HG03575 (cell line): Measurements from ENCODE around the gene TMEM45B.
"Not testable (repeated sequence)": the region's sequence is repeated elsewhere in the genome, so short reads cannot be mapped to it uniquely, and the experiment has no call there.

Experiments used
- ATAC-seq: cut with Tn5 transposase; IDR thresholded peaks from one replicate; pipeline ENCODE4 v1.9.1; 2021; ENCODE audit not compliant: unreplicated experiment, insufficient number of reproducible peaks, low FRiP score; ENCODE audit errors: extremely low read depth

Gene TMEM45B

DNA sequence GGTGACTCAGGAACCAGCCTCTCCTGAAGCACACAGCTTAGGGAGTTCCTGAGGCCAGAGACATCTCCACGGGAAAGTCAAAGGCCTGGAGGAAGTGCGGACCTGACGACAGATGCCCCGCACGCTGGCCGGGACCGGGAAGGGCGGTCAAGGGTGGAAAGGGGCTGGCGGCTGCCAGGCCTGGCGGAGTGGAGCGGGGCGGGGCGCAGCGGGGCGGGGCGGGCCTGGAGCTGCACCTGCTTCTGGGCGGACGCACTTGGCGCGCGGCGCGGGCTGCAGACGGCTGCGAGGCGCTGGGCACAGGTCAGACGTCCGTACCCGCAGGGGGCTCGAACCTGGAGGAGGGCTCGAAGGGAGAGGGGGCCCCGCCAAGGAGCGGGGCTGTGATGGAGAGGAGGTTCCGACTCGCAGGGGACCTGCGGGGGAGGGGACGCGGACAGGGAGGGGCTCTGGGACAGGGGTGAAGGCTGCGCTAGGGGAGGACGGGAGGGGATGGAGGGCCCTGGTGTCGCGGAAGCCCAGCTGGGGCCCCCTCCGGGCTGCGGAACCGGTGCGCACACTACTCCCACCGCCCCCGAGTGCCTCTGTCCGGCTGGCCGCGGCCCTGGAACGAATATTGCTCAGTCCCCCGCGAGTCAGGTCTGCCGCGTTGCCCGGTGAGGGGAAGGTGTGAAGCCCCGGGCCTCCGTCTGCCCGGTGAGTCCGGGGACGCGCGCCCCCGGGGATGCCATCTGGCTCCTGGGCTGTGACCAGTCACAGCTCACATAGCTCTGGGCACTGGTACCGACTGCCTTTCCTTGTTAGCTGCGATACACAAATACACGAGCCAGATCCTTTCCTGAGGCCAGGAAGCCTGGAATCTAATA, at the start of gene TMEM45B:
TMEM45B (plus strand) TSS at position 253 of the 866 bp plus-strand sequence. CDS start 36,635 bp downstream, outside the sequence.
- ATAC-seq, result no peak

DNA sequence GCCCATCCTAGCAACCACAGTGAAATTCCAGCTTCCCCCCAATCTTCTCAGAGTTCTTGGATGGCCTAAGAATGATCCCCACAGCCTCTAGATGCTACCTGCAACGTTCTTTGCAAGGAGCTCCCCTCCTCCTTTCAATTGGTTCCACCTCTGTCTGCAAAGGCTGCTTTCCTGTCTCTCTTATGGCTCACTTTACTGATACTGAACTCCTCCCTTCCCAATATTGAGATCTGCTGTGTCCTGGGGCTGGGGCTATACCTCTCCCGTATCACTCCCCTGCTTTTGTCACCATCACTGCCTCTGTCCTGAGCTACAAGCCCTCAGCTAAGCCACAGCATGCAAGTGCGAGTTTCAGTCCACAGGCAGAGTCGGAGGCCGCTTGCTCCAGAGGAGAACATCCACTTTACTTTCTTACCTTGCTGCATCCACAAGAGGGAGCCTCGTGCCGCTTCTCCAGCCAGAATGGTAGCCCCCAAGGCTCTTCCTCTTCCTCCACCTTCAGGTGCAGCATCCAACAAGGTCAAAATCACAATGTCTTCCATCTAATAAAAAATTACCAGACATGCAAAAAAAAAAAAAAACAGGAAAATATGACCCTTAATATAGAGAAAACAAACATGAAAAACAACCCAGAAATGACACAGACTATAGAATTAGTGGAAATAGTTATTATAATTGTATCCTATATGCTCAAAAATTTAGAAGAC, 48.6 kb upstream of the TMEM45B start:
- ATAC-seq, result no peak

DNA sequence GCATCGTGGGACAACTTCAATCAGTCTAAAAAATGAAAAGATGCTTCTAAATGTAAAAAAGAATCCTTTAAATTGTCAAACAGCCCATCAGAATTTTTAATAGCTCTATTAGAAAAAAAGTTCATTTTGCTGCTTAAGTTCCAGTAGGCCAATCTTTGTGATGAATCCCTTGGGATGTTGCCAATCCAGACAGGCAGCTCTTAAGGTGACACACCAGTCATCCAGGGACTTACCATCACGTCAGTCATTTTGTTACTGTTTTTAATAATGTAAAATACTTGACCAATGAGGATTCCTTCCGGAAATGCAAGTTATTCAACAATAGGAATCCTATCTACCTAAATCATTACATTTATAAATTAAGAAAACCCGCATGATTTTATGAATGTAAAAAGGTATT, 47.8 kb upstream of the TMEM45B start:
- ATAC-seq, result no peak

DNA sequence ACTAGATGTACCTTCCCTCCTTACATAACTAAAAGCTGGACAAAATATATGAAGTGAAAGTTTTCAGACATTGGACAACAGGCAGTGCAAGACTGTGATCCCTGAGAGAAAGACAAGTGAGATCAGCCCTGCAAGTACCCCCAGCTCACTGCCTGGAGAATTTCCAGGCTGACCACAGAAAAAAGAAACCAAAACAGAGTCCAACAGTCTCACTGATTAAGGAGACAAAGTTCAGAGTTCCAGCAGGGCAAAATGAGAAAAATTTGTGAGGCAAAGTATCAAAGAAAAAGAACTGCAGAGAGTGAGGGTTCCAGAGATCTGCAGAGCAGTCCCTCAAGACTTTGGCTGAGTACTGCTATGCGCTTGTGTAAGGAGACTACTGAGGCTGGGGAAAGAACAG, 47.3 kb upstream of the TMEM45B start:
- ATAC-seq, result no peak

DNA sequence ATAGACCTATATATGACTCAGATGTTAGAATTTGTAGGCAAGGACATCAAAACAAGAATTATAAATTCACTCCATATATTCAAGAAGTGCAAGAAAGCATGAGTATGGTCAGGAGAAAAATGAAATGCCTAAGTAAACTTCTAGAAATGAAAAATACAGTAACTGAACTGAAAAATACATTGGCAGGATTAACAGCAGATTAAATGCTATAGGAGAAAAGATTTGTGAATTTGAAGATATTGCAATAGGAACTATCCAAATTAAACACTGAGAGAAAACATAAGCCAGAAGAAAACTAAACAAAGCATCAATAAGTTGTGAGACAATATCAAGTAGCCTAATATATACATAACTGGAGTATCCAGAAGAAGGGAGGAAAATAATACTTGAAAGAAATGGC, 46.6 kb upstream of the TMEM45B start:
- ATAC-seq, result no peak

DNA sequence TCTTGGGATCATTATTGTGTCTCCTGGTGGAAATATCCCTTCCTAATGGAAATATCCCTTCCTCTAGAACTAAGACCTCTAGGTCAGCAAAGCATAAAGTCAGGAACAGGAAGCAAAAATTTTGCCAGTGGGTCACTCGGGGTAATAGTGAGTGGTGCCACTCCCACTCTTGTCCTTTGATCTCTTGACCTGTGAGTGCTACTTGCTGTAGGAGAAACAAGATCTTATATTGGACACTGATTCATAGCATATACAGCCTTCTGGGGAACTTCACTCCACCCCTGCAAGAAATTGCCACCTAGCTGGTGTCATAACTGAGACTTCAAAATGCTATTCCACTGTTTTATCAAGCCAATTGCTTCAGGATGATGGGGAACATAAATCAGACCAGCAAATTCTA, 44.7 kb upstream of the TMEM45B start:
- no peak for ATAC-seq

DNA sequence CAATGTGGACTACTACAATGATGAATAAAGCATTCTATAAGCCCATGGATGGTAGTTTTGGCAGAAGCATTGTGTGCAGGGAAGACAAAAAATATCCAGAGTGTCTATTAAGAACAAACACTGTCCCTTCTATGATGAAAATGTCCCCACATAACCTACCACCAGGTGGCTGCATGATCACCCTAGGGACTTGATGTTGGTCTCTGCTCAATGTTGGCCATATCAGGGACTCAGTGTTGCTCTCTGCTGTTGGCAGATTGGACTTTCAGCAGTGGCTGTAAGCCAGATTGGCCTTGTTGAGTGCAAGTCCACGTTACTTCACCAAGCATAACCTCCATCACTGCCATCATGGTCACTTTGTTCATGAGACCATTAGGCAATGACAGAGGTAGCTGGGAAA, 44.2 kb upstream of the TMEM45B start:
- not testable (repeated sequence) for ATAC-seq

DNA sequence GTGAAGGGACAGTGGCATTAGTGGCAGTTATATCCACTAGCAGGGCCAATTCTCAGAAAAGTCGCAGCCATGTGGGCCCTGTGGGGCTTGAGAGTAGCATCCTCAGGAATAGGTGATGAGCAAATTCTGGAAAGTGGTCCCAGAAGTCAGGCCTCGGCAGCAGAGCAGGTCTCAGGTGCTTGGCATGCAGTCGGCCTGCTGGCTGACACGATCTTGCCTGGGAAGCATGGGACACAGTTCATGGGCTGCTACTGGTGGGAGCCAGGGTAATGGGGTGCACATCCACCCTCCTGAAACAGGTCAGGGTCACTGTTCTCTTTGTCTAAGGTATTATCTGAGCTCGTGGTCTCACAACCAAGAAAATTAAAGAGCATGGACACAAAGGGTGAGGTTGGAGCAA, 36.8 kb upstream of the TMEM45B start:
- no peak for ATAC-seq

DNA sequence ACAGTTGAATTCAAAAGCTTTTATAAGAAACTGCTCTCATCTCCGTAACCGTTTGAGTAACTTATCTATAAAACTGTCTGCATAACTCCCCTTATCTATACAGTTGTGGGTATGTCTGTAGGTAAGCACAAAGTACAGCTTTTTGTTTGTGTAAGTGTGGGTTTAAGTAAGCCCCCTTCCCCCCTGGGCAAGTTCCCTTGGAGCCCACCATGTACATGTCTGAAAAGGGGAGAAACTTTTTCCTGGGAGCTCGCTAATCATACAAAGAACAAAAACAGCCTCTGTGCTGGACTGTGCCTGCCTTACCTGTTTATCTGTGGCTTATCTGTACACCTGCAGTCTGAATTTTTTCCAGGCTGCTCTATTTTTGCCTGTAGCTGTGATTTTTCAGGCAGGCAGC, 36.3 kb upstream of the TMEM45B start:
- no peak for ATAC-seq

DNA sequence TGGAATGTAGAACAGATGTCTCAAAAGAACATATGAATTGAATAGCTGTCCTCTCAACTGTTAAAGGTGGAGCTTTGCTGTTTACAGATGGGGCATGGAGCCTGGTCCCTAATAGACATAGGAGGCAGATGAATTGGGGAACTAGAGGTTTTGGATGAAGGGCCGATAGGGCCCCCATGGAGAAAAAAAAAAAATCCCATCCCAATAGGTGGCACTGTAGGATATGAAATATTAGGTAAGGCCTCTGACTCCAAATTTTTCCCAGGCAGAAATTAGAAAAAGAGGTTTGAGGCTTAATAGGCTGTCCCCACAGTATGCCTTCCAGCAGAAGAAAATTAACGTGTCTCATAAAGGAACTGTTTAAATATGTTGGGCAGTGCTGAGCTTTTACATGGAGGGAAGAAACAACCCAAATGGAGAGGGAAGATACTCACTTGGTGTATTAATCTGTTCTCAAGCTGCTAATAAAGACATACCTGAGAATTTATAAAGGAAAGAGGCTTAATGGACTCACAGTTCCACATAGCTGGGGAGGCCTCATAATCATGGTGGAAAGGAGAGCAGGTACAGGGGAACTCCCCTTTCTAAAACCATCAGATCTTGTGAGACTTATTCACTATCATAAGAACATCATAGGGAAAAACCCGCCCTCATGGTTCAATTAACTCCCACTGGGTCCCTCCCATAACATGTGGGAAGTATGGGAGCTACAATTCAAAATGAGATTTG, 30.1 kb upstream of the TMEM45B start:
- ATAC-seq, result no peak

DNA sequence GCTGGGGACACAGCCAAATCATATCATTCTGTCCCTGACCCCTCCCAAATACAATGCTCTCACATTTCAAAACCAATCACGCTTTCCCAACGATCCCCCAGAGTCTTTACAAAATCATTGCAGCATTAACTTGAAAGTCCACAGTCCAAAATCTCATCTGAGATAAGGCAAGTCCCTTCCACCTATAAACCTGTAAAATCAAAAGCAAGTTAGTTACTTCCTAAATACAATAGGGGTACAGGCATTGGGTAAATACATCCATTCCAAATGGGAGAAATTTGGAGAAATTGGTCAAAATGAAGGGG, 29.6 kb upstream of the TMEM45B start:
- ATAC-seq, result not testable (repeated sequence)

DNA sequence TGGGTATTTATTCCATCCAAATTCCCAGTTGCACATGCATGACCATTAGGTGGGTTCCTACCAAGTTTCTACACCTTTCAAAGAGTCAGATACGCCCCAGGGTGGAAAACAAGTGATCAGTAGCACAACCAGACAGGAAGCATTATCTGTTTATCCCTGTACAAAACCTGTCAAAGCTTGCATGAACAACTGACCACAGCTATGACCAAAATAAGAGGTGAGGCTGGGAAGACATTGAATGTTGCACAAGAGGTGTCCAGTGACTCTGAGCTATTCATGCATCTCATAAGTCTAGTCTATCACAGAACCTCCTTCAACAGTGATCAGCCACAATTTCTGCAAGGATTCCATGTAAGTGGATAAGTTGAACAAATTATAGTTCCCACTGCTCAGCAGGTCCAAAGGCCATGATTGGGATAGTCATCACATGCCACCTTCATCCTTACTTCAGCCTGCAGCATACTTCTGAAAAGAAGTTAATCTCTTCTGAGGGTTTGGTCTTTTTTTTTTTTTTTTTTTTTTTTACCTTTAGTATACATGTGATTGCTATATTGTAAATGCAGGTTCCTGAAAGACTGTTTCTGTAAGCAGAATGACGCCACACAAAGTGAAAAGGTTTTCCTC, 28.0 kb upstream of the TMEM45B start:
- ATAC-seq, result no peak

DNA sequence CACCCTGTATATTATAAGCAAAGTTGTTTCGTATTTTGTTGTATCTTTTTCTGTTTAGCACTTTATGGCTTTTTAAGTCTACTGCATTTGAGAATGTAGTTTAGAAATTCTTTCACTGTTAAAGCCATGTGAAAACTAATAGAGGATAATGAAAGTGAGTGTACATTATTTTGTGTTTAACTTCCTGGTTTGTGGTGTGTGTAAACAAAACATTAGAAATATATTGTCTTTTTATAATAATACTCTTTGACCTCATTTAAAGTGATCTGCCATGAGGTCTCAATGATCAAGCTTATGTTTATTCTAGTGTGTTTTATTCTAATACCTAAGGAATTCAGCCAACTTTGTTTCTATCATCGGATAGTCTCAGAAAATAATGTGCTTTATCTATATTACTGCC, 27.4 kb upstream of the TMEM45B start:
- ATAC-seq, result no peak

DNA sequence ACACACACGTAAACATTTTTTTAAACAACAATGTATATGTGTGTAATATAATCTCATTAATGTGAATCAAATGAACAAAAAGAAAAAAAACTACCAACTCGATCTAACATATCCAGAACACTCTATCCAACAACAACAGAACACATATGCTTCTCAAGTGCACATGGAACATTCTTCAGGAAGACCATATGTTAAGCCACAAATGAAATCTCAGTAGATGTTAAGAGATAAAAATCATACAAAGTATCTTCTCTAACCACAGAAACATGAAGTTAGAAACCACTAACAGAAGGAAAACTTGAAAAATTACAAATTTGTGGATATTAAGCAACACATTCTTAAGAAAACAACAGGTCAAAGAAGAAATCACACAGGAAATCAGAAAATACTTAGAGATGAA, 25.5 kb upstream of the TMEM45B start:
- ATAC-seq, result no peak

DNA sequence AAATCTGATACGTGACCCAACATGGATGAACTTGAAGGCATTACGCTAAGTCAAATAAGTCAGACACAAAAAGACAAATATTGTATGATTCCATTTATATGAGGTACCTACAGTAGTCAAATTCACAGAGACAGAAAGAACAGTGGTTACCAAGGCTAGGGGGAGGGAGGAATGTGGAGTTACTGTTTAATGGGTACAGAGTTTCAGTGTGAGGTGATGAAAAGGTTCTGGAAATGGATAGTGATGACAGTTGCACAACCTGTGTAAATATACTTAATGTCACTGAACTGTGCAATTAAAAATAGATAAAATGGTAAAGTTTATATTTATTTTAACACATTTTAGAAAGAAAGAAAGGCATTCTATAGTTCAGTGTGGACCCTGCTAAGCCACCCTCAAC, 24.1 kb upstream of the TMEM45B start:
- no peak for ATAC-seq

DNA sequence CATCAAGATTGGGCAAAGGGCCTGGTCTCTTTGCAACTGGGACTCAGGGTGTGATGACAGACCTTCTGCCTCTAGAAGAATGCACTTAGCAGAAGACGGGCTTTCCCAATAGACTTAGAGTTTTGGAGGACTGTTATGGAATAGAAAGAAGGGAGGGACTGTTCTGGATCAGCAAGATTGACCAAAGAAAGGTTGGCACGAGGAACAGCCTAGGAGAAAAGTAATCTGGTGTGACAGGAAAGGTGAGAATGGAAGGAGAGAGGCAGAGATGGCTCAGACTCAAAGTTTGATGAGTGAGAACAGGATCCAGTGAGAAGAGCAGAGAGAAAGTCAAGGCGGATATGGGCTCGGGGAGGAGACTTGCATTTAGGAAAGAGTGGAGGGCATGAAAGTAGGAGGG, 23.0 kb upstream of the TMEM45B start:
- ATAC-seq, result no peak

DNA sequence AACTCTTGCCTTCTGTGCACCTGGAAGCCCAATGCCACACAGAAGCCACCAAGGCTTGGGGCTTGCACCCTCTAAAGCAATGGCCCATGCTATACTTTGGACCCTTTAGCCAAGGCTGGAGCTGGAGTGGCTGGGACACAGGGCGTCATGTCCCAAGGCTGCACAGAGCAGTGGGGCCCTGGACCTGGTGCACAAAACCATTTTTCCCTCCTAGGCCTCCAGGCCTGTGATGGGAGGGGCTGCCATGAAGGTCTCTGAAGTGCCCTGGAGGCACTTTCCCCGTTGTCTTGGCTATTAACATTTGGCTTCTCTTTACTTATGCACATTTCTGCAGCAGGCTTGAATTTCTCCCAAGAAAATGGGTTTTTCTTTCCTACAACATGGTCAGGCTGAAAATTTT, 20.6 kb upstream of the TMEM45B start:
- no peak for ATAC-seq

DNA sequence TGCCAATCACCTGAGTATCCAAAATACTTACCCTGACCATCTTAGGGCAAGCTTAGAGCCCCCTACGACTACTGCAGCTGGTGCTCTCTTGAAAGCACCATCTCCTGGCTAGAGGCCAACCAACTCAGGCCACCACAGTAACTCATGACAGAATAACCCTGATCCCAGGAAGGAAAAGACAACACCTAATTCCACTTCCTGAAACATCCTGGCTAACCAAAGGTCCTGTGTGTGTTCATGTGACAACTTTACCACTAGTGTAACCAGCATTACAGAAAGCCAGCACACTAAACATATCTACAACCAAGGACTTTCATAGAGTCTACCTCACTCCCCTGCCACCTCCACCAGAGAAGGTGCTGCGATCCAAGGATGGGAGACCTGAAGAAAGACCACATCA, 17.4 kb upstream of the TMEM45B start:
- no peak for ATAC-seq

DNA sequence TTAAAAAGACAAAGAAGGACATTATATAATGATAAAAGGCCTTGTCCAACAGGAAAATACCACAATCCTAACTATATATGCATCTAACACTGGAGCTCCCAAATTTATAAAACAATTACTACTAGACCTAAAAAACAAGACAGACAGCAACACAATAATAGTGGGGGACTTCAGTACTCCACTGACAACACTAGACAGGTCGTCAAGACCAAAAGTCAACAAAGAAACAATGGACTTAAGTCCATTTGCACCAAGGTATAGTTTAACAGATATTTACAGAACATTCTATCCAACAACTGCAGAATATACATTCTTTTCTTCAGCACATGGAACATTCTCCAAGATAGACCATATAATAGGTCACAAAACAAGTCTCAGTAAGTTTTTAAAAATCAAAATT, 15.5 kb upstream of the TMEM45B start:
- not testable (repeated sequence) for ATAC-seq

DNA sequence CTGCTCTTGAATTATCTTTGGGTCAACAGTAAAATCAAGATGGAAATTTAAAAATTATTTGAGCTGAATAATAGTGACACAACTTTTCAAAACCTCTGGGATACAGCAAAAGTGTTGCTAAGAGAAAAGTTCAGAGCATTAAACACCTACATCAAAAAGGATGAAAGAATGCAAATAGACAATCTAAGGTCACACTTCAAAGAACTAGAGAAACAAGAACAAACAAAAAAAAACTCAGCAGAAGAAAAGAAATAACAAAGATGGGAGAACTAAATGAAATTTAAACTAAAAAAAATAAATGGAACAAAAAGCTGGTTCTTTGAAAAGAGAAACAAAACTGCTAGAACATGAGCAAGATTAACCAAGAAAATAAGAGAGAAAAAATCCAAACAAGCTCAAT, 15.0 kb upstream of the TMEM45B start:
- ATAC-seq, result no peak
